PC-3 (cell line): ENCODE measurements around the gene REN. TPM values are rescaled to one million over a fixed set of nuclear protein-coding genes. Genes with fewer than 3 reads are reported as not detected.

Experiments
- ATAC-seq: fragments of 200-7000 bp; cut with Tn5 transposase; 2 replicates; pipeline ENCODE4 v1.9.1; 2020; ENCODE audit warnings: mild to moderate bottlenecking, moderate library complexity
- BruUV-seq: library from RNA; stranded (reverse); fragments of 400-500 nt; replicated peaks from 2 replicates; lab custom pipeline; 2021; lab: Mats Ljungman, UMichigan
- CTCF ChIA-PET: fragments of 300-600 bp; sonication (Branson Sonifier 250); formaldehyde crosslinking; loops from one replicate; lab custom pipeline; 2022; ENCODE audit warnings: antibody characterized with exemption; lab: Charles Lee
- POLR2A ChIA-PET: fragments of 300-600 bp; sonication (Branson Sonifier 250); formaldehyde crosslinking; loops from one replicate; lab custom pipeline; 2022; ENCODE audit warnings: antibody characterized with exemption; ENCODE audit not compliant: unreplicated experiment; lab: Charles Lee
- DNase-seq: peaks from one replicate; pipeline ENCODE4 v3.0.0-alpha.2; 2015
- H2AFZ ChIP-seq: fragments of 300-600 bp; sonication (generic); 2 replicates; pipeline ENCODE4 v1.6.0; 2016; ENCODE audit warnings: antibody characterized with exemption, low read length
- H3F3A ChIP-seq: fragments of 300-600 bp; sonication (generic); one replicate; pipeline ENCODE4 v1.6.0; 2017; ENCODE audit warnings: antibody characterized with exemption, low read length, control low read depth, mild to moderate bottlenecking; ENCODE audit not compliant: unreplicated experiment
- H3K27ac ChIP-seq: fragments of 300-600 bp; sonication (generic); 2 replicates; pipeline ENCODE4 v1.5.1; 2016; ENCODE audit warnings: mild to moderate bottlenecking, low read length
- H3K27me3 ChIP-seq: fragments of 300-600 bp; sonication (generic); 2 replicates; pipeline ENCODE4 v1.6.1; 2016; ENCODE audit warnings: low read length, mixed read lengths
- H3K36me3 ChIP-seq: fragments of 300-600 bp; sonication (generic); 2 replicates; pipeline ENCODE4 v1.6.1; 2016; ENCODE audit warnings: low read depth, mixed run types, low read length, mixed read lengths
- H3K4me1 ChIP-seq: fragments of 300-600 bp; sonication (generic); 2 replicates; pipeline ENCODE4 v1.5.1; 2016; ENCODE audit warnings: low read length; ENCODE audit not compliant: insufficient read depth
- H3K4me2 ChIP-seq: fragments of 300-600 bp; sonication (generic); 2 replicates; pipeline ENCODE4 v1.6.0; 2016; ENCODE audit warnings: low read length
- H3K4me3 ChIP-seq: fragments of 300-600 bp; sonication (generic); 2 replicates; pipeline ENCODE4 v1.5.1; 2016; ENCODE audit warnings: mild to moderate bottlenecking, low read length, mixed read lengths
- H3K79me2 ChIP-seq: fragments of 300-600 bp; sonication (generic); 2 replicates; pipeline ENCODE4 v1.6.1; 2017; ENCODE audit warnings: low read length, mixed read lengths
- H3K9ac ChIP-seq: fragments of 300-600 bp; sonication (generic); 2 replicates; pipeline ENCODE4 v1.6.0; 2016; ENCODE audit warnings: mild to moderate bottlenecking, low read length
- H3K9me2 ChIP-seq: fragments of 300-600 bp; sonication (generic); replicated peaks from 2 replicates; pipeline ENCODE4 v1.6.1; 2016; ENCODE audit warnings: mixed run types, low read length, mixed read lengths
- H3K9me3 ChIP-seq: fragments of 300-600 bp; sonication (generic); 2 replicates; pipeline ENCODE4 v1.6.1; 2016; ENCODE audit warnings: low read length, mixed read lengths
- H4K20me1 ChIP-seq: fragments of 300-600 bp; sonication (generic); 2 replicates; pipeline ENCODE4 v1.6.1; 2016; ENCODE audit warnings: low read length, mixed read lengths
- CTCF ChIP-seq: fragments of 300-600 bp; sonication (generic); conservative IDR thresholded peaks from 2 replicates; pipeline ENCODE4 v1.5.1; 2017; ENCODE audit warnings: antibody characterized with exemption, low read depth, mild to moderate bottlenecking, low read length
- EZH2 ChIP-seq: fragments of 300-600 bp; sonication (generic); IDR thresholded peaks from one replicate; pipeline ENCODE4 v1.6.1; 2017; ENCODE audit warnings: antibody characterized with exemption, mild to moderate bottlenecking, low read length; ENCODE audit not compliant: unreplicated experiment
- EZH2phosphoT487 ChIP-seq: fragments of 300-600 bp; sonication (generic); IDR thresholded peaks from 2 replicates; pipeline ENCODE4 v1.6.1; 2018; ENCODE audit warnings: mild to moderate bottlenecking, antibody characterized with exemption, low read length, borderline replicate concordance
- intact Hi-C: fragments of 100-400 bp; cut with micrococcal nuclease; formaldehyde crosslinking; loops from 2 replicates; pipeline ENCODE4 v1.9.0; 2023
- total RNA-seq: library from RNA; depleted of rRNA; stranded (reverse); fragments of >200 nt; gene quantifications from 2 replicates; pipeline ENCODE4 v1.2.3, GENCODE V29; 2014

REN gene
- total RNA-seq, 1 experiment from 2014 or later: 2.7 TPM

GRCh38 chr1:204206121-204206520 lies 40.0 kb upstream of the REN start:
- Histone ChIP-seq H3K4me3 (no peak overlapping the region), H3K36me3 (no peaks in the 10 kb centered on the region), H3K9ac (no peak overlapping the region), H3K79me2 (no peaks in the 10 kb centered on the region), H3K4me1 (peaks cover 22% of the 10 kb centered on the region), H3K9me2 (no peaks in the 10 kb centered on the region), H3K27me3 (no peaks in the 10 kb centered on the region), H3F3A (no peaks in the 10 kb centered on the region), H3K27ac (no peak overlapping the region), H4K20me1 (no peaks in the 10 kb centered on the region), H2AFZ (peak overlapping the region; percentile 36; the same call in 1 of the 2 replicates), H3K9me3 (no peaks in the 10 kb centered on the region), H3K4me2 (no peak overlapping the region)
- ATAC-seq: peak; percentile 29
- intact Hi-C loops: loop anchor here (2.0 kb wide), 1 partner anchor 345 kb away; the partner anchor contains the start of gene SNRPE
- no peak for TF ChIP-seq EZH2
- peak; percentile 44 for TF ChIP-seq CTCF
- no TSS peak for BruUV-seq
- POLR2A ChIA-PET: no interaction called here
- peak; percentile 46 for DNase-seq
- CTCF ChIA-PET: interaction anchor here (0.5 to 2.8 kb wide), 8 partner anchors 8 to 346 kb away, joined by 3 to 28 read pairs (median 4); partner anchors contain the start of gene KISS1

GRCh38 chr1:204205486-204205885 lies 39.3 kb upstream of the REN start:
- intact Hi-C loops: no loop called here
- POLR2A ChIA-PET: no interaction called here

More at GRCh38 chr1:204205486-204205885, 39.3 kb upstream of the REN start:
- TF ChIP-seq EZH2: no peak
- no peak for TF ChIP-seq EZH2phosphoT487
- no peak for TF ChIP-seq CTCF
- Histone ChIP-seq H3K4me2 (no peak overlapping the region), H3K27ac (no peak overlapping the region), H3K9ac (no peak overlapping the region), H3F3A (no peaks in the 10 kb centered on the region), H3K4me1 (peaks cover 22% of the 10 kb centered on the region), H3K27me3 (no peaks in the 10 kb centered on the region), H4K20me1 (no peaks in the 10 kb centered on the region), H3K9me2 (no peaks in the 10 kb centered on the region), H3K36me3 (no peaks in the 10 kb centered on the region), H2AFZ (no peak overlapping the region), H3K9me3 (no peaks in the 10 kb centered on the region), H3K79me2 (no peaks in the 10 kb centered on the region), H3K4me3 (no peak overlapping the region)
- no peak for ATAC-seq
- no peak for DNase-seq
- no TSS peak for BruUV-seq
- CTCF ChIA-PET: interaction anchor here (0.5 to 2.8 kb wide), 7 partner anchors 9 to 345 kb away, joined by 3 to 28 read pairs (median 4); partner anchors contain the start of gene KISS1
